HG02970 (cell line): ENCODE data around the gene NR2C1.

Source experiments
- ATAC-seq: cut with Tn5 transposase; IDR thresholded peaks from one replicate; pipeline ENCODE4 v1.9.1; 2021; ENCODE audit warnings: mild to moderate bottlenecking, moderate library complexity, moderate number of reproducible peaks; ENCODE audit not compliant: unreplicated experiment, low FRiP score

The NR2C1 gene

GRCh38 chr12:95088379-95088778 is 15.0 kb upstream of the NR2C1 start:
- ATAC-seq = no peak

- ATAC-seq = no peak
Measured at GRCh38 chr12:95085612-95086011, 12.2 kb upstream of the NR2C1 start.

DNA sequence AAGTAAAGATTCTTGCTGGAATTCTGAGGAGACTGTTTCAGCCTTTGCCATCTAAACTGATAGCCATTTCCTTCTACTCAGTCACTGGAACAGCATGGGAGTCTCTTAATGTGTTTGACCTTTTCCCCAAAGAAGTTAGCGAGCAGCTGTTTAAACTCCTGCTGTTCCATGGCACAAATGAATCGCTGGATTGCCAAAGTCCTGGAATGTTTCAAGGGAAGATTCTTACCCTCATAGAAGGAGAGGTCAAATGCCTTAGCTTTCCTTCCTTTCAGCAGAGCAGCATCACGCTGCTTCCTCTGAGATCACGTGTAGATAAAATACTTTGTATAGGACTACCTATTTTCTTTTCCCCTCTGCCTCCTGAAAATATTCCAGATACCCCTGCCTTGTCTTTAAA is 10.5 kb upstream of the NR2C1 start:
- ATAC-seq = no peak

- no peak for ATAC-seq
Measured at GRCh38 chr12:95083471-95083870, 10.1 kb upstream of the NR2C1 start.

DNA sequence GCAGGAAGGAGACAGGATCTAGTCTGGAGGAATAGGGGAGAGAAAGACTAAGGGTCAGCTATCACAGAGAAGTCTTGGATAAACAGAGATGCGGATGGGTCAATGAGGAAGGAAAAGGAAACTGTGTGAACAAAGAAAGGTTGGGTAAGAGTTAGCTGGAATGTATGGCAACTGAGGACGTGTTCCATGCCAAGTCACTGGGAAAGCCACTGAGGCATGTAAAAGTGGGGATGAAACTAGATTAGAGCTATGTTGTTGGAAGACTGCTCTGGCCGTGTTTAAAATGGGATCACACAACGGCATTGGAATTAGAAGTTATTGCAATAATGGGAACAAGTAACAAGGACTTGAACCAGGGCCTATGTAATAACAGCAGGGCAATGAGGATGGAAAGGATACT is 3.9 kb upstream of the NR2C1 start:
- no peak for ATAC-seq

- no peak for ATAC-seq
Measured at GRCh38 chr12:95074766-95075165, 1.3 kb upstream of the NR2C1 start.

DNA sequence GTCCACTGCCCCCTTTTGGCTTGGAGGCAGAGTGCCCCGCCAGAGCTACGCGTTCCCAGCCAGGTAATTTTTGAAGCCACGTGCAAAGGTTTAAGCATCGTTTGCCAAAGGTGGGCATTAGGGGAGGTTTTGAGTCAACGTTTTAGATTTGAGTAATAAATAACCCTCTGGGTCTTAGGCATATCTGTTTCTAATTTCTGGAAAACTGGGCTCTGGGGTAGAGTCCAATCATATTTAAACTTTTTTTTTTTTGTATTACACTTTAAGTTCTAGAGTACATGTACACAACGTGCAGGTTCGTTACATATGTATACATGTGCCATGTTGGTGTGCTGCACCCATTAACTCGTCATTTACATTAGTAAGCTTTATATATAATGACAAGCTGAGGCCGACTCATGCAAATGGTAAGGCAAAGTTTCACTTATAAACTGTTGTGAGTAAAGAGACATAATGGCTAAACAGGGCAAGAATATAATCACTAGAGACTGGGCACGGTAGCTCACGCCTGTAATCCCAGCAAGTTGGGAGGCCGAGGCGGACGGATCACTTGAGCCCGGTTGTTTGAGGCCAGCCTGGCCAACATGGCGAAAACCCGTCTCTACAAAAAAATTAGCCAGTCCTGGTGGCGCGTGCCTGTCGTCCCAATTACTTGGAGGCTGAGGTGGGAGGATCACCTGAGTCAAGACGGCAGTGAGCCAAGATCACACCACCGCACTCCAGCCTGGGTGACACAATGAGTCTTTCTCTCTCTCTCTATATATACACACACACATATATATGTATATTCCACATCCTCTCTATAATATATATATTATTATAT is 491 bp upstream of the NR2C1 start:
- ATAC-seq = no peak

GRCh38 chr12:95070378-95070777 is 3.0 kb downstream of the NR2C1 start:
- no peak for ATAC-seq

DNA sequence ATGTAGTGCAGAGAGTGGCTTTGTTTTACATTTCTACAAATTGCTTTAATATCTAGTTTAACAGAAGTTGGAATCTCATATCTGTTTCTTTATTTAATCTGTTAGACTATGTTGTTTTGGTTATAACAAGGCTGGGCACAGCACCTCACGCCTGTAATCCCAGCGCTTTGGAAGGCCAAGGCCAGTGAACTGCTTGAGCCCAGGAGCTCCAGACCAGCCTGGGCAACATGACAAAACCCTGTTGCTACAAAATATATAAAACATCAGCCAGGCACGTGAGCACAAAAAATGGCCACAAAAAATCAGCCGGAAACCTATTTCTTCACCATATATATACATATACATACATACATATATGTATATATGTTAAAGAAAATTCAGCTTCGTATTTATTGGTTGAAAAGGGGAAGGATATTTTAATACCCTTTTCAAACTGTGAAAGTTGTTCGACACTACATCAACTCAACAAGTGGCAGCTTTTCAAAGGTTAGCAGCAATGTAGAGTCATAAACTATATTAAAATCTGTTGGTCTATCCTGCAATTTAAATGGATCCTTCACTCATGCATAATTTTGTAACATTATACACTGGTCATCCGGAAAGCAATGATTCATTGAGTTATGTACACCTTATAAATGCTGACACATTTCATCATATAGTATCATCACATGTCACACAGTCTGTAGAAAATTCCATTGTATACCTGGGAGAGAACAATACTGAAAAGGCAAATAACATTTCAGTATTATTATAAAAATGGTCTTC is 7.1 kb downstream of the NR2C1 start:
- ATAC-seq = no peak

DNA sequence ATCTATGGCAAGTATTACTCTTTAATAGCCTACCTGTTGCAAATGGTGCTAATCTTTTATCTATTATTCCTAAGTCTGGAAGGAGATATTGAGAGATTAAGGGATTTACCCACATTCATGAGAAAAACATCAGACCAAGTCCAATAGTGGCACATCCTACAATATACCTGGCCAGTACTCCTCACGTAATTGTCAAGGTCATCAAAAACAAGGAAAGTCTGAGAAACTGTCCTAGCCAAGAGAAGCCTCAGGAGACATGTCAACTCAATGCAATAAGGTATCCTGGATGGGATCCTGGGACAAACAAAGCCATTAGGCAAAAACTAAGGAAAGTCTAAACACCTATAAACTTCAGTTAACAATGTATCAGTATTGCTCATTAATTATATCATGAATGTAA is 12.5 kb downstream of the NR2C1 start:
- ATAC-seq = no peak

DNA sequence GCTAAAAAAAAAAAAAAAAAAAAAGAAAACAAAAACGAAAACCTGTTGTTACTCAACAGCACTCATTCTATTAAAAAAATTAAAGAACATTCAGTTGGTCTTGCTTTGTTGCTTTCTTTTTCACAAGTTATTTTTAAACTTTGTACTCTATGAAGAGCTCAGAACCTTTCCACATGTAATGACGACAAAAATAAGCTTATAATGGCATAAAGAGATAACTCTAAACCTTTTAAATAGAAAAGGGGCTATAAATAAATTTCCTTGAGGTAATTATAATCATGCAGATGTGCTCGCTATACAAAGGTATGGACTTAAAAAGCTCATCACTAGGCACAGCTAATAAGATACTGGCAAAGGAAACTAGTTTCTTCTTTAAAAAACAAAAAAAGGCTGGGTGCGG is 13.4 kb downstream of the NR2C1 start:
- ATAC-seq = no peak

DNA sequence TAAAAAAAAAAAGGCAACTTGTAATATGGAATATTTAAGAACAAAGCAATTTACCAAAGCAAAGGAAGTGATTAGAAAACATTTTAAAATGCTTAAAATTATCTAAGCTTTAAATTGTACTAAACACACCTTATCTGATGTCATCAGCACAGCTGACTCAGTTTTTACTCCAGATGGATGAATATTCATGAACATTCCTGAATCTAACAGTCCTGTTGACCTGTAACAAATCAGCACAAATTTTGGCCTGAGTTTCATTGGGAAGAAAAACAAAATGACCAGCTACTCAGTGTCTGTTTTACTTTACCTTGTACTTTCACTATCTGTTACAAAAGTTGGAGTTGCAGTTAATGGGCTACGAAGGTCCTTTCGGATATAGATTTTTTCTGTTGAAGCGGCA is 16.0 kb downstream of the NR2C1 start:
- ATAC-seq = no peak

DNA sequence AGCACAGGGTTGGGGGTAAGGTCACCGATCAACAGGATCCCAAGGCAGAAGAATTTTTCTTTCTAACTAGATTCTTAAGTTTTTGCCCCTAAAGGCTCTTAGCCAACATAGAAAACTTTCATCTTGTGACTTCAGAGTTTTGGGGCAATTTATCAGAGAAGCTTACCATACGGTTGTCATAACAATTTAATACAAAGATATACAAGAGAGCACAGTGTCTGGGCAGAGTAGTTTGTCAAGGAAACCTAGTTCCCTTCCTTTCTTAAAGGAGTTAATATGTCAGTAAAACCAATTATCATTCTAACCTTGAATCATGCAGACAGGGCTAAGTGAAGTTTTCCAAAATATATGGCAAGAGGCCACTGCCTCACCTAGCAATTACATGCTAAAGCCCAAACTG is 18.4 kb downstream of the NR2C1 start:
- ATAC-seq = no peak

DNA sequence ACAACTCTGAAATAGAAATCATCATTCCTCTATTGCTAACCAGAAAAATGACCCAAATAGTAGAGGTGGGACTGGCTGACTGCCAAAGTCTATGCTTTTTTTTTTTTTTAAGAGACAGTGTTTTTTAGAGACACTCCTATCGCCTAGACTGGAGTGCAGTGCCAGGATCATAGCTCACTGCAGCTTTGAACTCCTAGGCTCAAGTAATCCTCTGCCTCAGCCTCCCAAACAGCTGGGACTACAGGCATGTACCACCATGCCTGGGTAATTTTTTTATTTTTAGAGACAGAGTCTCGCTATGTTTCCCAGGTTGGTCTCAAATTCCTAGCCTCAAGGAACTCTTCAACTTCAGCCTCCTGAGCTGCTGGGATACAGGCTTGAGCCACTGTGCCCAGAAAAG is 19.2 kb downstream of the NR2C1 start:
- no peak for ATAC-seq

GRCh38 chr12:95051241-95051640 is 22.2 kb downstream of the NR2C1 start:
- ATAC-seq = no peak

DNA sequence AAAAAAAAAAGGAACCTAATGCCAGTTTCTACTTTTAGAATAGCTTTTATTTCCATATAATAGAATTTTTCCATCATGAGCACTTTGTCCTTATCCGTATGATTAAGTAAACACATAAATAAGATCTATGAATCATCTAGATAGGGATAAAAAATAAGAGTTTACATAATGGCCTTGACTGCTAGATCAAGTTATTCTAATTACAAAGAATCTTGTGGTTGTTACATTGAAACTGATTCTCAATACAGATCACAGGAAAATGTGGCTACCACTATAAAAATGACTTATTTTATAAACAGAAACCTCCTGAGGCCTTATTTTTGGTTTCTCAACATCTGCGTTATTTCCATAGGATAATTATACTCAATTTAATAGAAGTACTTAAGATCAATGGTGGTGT is 35.5 kb downstream of the NR2C1 start:
- ATAC-seq = no peak

DNA sequence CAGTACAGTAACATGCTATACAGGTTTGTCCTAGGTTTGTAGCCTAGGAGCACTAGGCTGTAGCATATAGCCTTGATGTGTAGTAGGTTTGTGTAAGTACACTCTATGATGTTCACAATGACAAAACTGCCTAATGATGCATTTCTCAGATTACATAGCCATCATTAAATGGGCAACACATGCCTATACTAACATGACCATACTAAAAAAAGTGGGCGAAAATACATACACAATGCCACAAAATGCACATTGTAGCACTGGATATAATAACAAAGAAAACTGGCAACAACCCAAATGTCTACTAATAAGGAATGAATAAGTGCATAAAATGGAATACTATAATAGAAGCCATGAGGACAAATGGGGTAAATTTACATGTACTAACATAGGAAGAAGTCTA is 38.7 kb downstream of the NR2C1 start:
- no peak for ATAC-seq

GRCh38 chr12:95022477-95022876 is 50.9 kb downstream of the NR2C1 start:
- ATAC-seq = no peak

DNA sequence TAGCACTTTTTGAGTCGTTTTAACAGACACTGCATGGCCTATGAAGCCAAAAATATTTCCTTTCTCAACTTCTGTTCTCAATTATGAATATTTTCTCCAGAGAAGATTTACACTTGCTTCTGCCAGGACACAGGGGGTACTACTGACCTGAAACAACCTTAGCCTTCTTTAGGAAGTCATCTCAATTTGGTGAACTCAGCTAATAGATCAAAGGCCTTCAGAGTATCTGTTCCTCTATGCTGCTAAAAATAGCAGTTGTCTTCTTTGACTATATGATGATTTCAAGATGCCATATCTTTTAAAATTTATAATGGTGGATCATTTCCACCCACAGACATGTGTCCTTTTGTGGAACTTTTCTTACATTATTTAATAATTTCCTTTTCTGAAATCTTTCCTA is 55.9 kb downstream of the NR2C1 start:
- ATAC-seq = no peak

DNA sequence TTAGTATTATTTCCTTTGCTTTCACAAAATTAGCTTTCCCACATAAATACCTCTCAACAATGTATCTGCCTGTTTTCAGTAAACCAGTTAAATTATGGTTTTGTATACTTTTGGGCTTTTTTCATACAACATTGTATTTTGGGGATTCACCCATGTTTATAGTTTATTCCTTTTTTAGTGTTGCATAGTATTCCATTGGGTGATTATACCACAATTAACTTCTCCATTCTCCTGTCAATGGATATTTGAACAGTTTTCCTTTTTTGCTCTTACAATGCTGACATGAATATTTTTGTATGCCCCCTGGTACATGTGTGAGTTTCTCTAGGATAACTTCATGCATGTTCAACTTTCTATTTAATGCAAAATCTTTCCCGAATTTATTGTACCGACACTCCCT is 57.3 kb downstream of the NR2C1 start:
- ATAC-seq = no peak

DNA sequence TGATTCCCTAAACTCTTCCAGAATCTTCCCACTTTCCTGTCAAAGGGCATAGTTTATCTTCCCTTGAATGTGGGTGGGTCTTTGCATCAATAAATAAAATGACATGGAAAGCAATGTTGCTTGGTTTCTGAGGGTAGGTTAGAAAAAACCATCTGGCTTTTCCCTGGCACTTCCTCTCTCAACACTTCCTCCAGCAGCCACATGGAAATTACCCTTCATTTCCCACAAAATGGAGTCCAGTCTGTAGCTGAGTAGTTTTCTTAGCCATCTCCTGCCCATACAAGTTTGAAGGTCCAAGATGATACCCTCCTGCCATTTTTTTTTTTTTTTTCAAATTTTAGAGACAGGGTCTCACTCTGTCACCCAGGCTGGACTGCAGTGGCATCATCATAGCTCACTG is 58.9 kb downstream of the NR2C1 start:
- ATAC-seq = no peak

DNA sequence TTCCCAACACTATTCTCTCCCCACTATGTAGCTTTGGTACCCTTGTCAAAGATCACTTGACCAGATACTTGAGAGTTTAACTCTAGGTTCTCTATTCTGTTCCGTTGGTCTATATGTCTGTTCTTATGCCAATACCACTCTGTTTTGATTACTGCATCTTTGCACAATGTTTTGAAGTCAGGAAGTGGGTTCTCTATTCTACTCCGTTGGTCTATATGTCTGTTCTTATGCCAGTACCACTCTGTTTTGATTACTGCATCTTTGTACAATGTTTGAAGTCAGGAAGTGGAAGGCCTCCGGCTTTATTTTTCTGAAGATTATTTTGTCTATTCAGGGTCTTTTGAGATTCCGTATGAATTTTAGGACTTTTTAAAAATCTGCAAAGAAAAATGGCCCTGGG is 67.2 kb downstream of the NR2C1 start:
- ATAC-seq = no peak
